ENCODE measurements around the gene ITSN1.

The ITSN1 gene

GRCh38 chr21:33894736-33895288 is 252.5 kb downstream of the ITSN1 start:
- peak; percentile 66 for DNase-seq (ENCODE audit: low read depth)
- TF ChIP-seq CTCF (conservative IDR thresholded peaks at IDR 0.05; ENCODE audit: low read depth, low read length): peak; percentile 86
- H3K4me3 ChIP-seq (ENCODE audit: low read length): peak overlapping the region; percentile 39

GRCh38 chr21:33895356-33895755 is 253.1 kb downstream of the ITSN1 start:
- H3K4me3 ChIP-seq (ENCODE audit: low read length): no peak overlapping the region
- DNase-seq (ENCODE audit: low read depth): no peak
- no peak for TF ChIP-seq CTCF (conservative IDR thresholded peaks at IDR 0.05; ENCODE audit: low read depth, low read length)

- no peak overlapping the region for H3K4me3 ChIP-seq (ENCODE audit: low read length)
- no peak for DNase-seq (ENCODE audit: low read depth)
- TF ChIP-seq CTCF (conservative IDR thresholded peaks at IDR 0.05; ENCODE audit: low read depth, low read length): no peak
These were observed 254.4 kb downstream of the ITSN1 start for GRCh38 chr21:33896691-33897090.

- no peak overlapping the region for H3K4me3 ChIP-seq (ENCODE audit: low read length)
- no peak for DNase-seq (ENCODE audit: low read depth)
- no peak for TF ChIP-seq CTCF (conservative IDR thresholded peaks at IDR 0.05; ENCODE audit: low read depth, low read length)
These were observed 254.8 kb downstream of the ITSN1 start for GRCh38 chr21:33897098-33897497.

GRCh38 chr21:33897739-33898138 is 255.4 kb downstream of the ITSN1 start:
- TF ChIP-seq CTCF (conservative IDR thresholded peaks at IDR 0.05; ENCODE audit: low read depth, low read length): no peak
- DNase-seq (ENCODE audit: low read depth): no peak
- no peak overlapping the region for H3K4me3 ChIP-seq (ENCODE audit: low read length)

GRCh38 chr21:33898586-33898985 is 256.3 kb downstream of the ITSN1 start:
- H3K4me3 ChIP-seq (ENCODE audit: low read length): no peak overlapping the region
- TF ChIP-seq CTCF (conservative IDR thresholded peaks at IDR 0.05; ENCODE audit: low read depth, low read length): no peak
- DNase-seq (ENCODE audit: low read depth): no peak

GRCh38 chr21:33899199-33899598 is 256.9 kb downstream of the ITSN1 start:
- no peak for DNase-seq (ENCODE audit: low read depth)
- no peak overlapping the region for H3K4me3 ChIP-seq (ENCODE audit: low read length)
- TF ChIP-seq CTCF (conservative IDR thresholded peaks at IDR 0.05; ENCODE audit: low read depth, low read length): no peak

Measured in retinal pigment epithelial cell (primary cell).